ENCODE data around the gene FIP1L1.

The FIP1L1 gene

DNA sequence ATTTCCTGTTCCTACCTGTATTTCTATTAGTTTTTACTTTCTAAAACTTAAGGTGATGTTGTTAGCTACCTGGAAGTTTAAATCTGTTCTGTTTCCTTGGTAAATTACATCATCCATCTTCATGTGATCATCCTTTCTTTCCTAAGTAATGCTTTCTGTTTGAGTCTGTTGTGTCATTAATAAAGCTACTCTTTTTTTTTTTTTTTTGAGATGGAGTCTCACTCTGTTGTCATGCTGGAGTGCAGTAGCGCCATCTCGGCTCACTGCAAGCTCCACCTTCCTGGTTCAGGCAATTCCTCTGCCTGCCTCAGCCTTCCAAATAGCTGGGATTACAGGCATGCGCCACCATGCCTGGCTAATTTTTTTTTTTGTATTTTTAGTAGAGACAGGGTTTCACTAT lies 73.3 kb downstream of the FIP1L1 start:
- H3K9me2 ChIP-seq (replicated peaks; ENCODE audit: control insufficient read depth, low read length): no peaks in the 10 kb centered on the region
- H3F3A ChIP-seq (ENCODE audit: control insufficient read depth, insufficient read depth): no peaks in the 10 kb centered on the region
- no peak overlapping the region for H3K4me2 ChIP-seq (ENCODE audit: low read length)
- H3K4me3 ChIP-seq (ENCODE audit: low read length): no peak overlapping the region
- H3K36me3 ChIP-seq (ENCODE audit: control insufficient read depth, low read length): peaks cover 83% of the 10 kb centered on the region
- no peaks in the 10 kb centered on the region; the same call in 1 of the 2 replicates for H3K79me2 ChIP-seq (ENCODE audit: control insufficient read depth, low read length)
- no peaks in the 10 kb centered on the region for H3K27me3 ChIP-seq (ENCODE audit: control insufficient read depth, low read length)
- H3K9me3 ChIP-seq (ENCODE audit: control insufficient read depth, insufficient read depth, low read length): no peaks in the 10 kb centered on the region
- no peaks in the 10 kb centered on the region for H3K4me1 ChIP-seq (ENCODE audit: control insufficient read depth, low read length)
- no peaks in the 10 kb centered on the region for H4K20me1 ChIP-seq (ENCODE audit: control insufficient read depth, insufficient read depth, low read depth, low read length)
- TF ChIP-seq, protein P1, sequence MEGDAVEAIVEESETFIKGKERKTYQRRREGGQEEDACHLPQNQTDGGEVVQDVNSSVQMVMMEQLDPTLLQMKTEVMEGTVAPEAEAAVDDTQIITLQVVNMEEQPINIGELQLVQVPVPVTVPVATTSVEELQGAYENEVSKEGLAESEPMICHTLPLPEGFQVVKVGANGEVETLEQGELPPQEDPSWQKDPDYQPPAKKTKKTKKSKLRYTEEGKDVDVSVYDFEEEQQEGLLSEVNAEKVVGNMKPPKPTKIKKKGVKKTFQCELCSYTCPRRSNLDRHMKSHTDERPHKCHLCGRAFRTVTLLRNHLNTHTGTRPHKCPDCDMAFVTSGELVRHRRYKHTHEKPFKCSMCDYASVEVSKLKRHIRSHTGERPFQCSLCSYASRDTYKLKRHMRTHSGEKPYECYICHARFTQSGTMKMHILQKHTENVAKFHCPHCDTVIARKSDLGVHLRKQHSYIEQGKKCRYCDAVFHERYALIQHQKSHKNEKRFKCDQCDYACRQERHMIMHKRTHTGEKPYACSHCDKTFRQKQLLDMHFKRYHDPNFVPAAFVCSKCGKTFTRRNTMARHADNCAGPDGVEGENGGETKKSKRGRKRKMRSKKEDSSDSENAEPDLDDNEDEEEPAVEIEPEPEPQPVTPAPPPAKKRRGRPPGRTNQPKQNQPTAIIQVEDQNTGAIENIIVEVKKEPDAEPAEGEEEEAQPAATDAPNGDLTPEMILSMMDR (IDR thresholded peaks at IDR 0.05; ENCODE audit: low read depth, low read length, poor library complexity, severe bottlenecking): no peak
- TF ChIP-seq EZH2phosphoT487 (IDR thresholded peaks at IDR 0.05; ENCODE audit: borderline replicate concordance, low read length): no peak
- H3K27ac ChIP-seq (ENCODE audit: low read depth, low read length): no peak overlapping the region

GRCh38 chr4:53453385-53453784 lies 75.9 kb downstream of the FIP1L1 start:
- Histone ChIP-seq H3K27ac (ENCODE audit: low read depth, low read length) (no peak overlapping the region), H3K4me3 (ENCODE audit: low read length) (no peak overlapping the region), H3K27me3 (ENCODE audit: control insufficient read depth, low read length) (no peaks in the 10 kb centered on the region), H3K9me2 (replicated peaks; ENCODE audit: control insufficient read depth, low read length) (no peaks in the 10 kb centered on the region), H3K4me2 (ENCODE audit: low read length) (no peak overlapping the region), H3K4me1 (ENCODE audit: control insufficient read depth, low read length) (no peaks in the 10 kb centered on the region), H4K20me1 (ENCODE audit: control insufficient read depth, insufficient read depth, low read depth, low read length) (no peaks in the 10 kb centered on the region), H3K9me3 (ENCODE audit: control insufficient read depth, insufficient read depth, low read length) (no peaks in the 10 kb centered on the region), H3K79me2 (ENCODE audit: control insufficient read depth, low read length) (no peaks in the 10 kb centered on the region; the same call in 1 of the 2 replicates), H3F3A (ENCODE audit: control insufficient read depth, insufficient read depth) (no peaks in the 10 kb centered on the region), H3K36me3 (ENCODE audit: control insufficient read depth, low read length) (peaks cover 78% of the 10 kb centered on the region)
- TF ChIP-seq, protein P1 (IDR thresholded peaks at IDR 0.05; ENCODE audit: low read depth, low read length, poor library complexity, severe bottlenecking): no peak
- no peak for TF ChIP-seq EZH2phosphoT487 (IDR thresholded peaks at IDR 0.05; ENCODE audit: borderline replicate concordance, low read length)

- Histone ChIP-seq H3K9me2 (replicated peaks; ENCODE audit: control insufficient read depth, low read length) (no peaks in the 10 kb centered on the region), H3K36me3 (ENCODE audit: control insufficient read depth, low read length) (peaks cover 90% of the 10 kb centered on the region), H3K27me3 (ENCODE audit: control insufficient read depth, low read length) (no peaks in the 10 kb centered on the region), H3K4me1 (ENCODE audit: control insufficient read depth, low read length) (no peaks in the 10 kb centered on the region), H3K4me3 (ENCODE audit: low read length) (no peak overlapping the region), H3K4me2 (ENCODE audit: low read length) (no peak overlapping the region), H3K27ac (ENCODE audit: low read depth, low read length) (no peak overlapping the region), H3F3A (ENCODE audit: control insufficient read depth, insufficient read depth) (no peaks in the 10 kb centered on the region), H3K9me3 (ENCODE audit: control insufficient read depth, insufficient read depth, low read length) (no peaks in the 10 kb centered on the region), H3K79me2 (ENCODE audit: control insufficient read depth, low read length) (no peaks in the 10 kb centered on the region), H4K20me1 (ENCODE audit: control insufficient read depth, insufficient read depth, low read depth, low read length) (no peaks in the 10 kb centered on the region)
- TF ChIP-seq EZH2phosphoT487 (IDR thresholded peaks at IDR 0.05; ENCODE audit: borderline replicate concordance, low read length): no peak
- TF ChIP-seq, protein P1 (IDR thresholded peaks at IDR 0.05; ENCODE audit: low read depth, low read length, poor library complexity, severe bottlenecking): no peak
Observed at GRCh38 chr4:53455766-53456165, 78.3 kb downstream of the FIP1L1 start.
